RWPE1 (cell line): ENCODE results near the gene GLP2R.

Source experiments
- CTCF ChIA-PET: fragments of 350-600 bp; sonication (Branson Sonifier 250); formaldehyde crosslinking; extraction: SDS; loops from one replicate; lab custom pipeline; 2021; lab: Yijun Ruan, JAX
- POLR2A ChIA-PET: fragments of 400-600 bp; formaldehyde crosslinking; extraction: SDS; loops from one replicate; lab custom pipeline; 2020; ENCODE audit warnings: antibody characterized with exemption; ENCODE audit not compliant: low non-redundant PET; lab: Yijun Ruan, JAX
- DNase-seq: peaks from one replicate; pipeline ENCODE4 v3.0.0; 2012; ENCODE audit warnings: low spot score
- H3K27ac ChIP-seq: fragments of 450-650 bp; 2 replicates; pipeline ENCODE4 v1.5.1; 2017
- TF ChIP-seq, protein P1 (sequence below): fragments of 450-650 bp; conservative IDR thresholded peaks from 2 replicates; pipeline ENCODE4 v1.5.1; 2017; ENCODE audit warnings: low read depth, mild to moderate bottlenecking

The GLP2R gene

DNA sequence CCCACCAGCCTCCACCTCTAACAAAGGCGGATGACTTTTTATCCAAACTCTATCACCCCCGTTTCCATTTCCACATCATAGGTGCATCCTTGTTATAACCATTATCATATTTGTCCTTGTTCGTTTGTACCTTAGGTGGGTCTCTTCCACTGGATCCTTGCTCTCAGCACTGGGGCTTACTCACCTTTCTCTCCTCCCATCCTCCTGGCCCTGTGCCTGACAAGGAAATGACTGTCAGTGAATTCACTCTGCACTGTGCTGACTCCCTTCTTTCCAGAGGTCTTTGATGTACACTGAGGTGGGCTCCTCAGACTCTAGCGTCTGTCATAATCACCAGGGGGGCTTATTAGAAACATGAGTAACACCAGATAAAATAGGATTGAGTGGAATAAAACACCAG lies 7.0 kb upstream of the GLP2R start:
- H3K27ac ChIP-seq: no peak overlapping the region
- ChIA-PET POLR2A (no interaction called here), CTCF (no interaction called here)
- peak; percentile 29 for DNase-seq
- TF ChIP-seq, protein P1, sequence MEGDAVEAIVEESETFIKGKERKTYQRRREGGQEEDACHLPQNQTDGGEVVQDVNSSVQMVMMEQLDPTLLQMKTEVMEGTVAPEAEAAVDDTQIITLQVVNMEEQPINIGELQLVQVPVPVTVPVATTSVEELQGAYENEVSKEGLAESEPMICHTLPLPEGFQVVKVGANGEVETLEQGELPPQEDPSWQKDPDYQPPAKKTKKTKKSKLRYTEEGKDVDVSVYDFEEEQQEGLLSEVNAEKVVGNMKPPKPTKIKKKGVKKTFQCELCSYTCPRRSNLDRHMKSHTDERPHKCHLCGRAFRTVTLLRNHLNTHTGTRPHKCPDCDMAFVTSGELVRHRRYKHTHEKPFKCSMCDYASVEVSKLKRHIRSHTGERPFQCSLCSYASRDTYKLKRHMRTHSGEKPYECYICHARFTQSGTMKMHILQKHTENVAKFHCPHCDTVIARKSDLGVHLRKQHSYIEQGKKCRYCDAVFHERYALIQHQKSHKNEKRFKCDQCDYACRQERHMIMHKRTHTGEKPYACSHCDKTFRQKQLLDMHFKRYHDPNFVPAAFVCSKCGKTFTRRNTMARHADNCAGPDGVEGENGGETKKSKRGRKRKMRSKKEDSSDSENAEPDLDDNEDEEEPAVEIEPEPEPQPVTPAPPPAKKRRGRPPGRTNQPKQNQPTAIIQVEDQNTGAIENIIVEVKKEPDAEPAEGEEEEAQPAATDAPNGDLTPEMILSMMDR: no peak

- POLR2A ChIA-PET: interaction anchor here (0.6 kb wide), 1 partner anchor 1239 kb away, joined by 7 read pairs; no protein-coding TSS in a partner anchor
- CTCF ChIA-PET: interaction anchor here (0.5 to 0.6 kb wide), 2 partner anchors 9 to 17 kb away, joined by 3 read pairs; no protein-coding TSS in a partner anchor
- no peak overlapping the region for H3K27ac ChIP-seq
- TF ChIP-seq, protein P1: no peak
- DNase-seq: no peak
These were observed 5.3 kb upstream of the GLP2R start for GRCh38 chr17:9820448-9820847.

DNA sequence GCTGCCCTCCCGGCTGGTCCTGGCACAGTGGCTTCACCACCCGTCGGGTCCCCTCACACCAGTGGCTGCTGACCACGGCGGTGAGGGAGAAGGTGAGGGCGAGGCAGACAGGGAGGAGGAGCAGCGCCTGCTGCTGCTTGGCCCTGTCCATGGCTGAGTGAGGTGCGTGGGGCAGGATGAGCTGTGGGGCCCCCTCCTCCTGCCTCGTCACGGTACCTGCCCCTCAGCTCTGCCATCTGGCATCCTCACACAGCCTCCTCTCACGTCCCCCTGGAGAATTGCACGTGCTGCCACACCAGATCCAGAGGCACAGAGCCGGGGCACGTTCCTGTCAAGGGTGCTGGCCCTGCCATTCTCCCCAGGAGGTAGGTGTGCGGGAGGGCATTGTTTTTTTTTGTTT lies 3.8 kb upstream of the GLP2R start, which contains the start of gene GSG1L2:
TSS of gene GSG1L2 (minus strand) at position 159 of the 400 bp plus-strand sequence. CDS start at position 151, 8 bp downstream.
- DNase-seq: no peak
- ChIA-PET CTCF (interaction anchor here (0.7 kb wide), 1 partner anchor 34 kb away, joined by 3 read pairs; no protein-coding TSS in a partner anchor), POLR2A (no interaction called here)
- TF ChIP-seq, protein P1: no peak
- no peak within 1 kb of the TSS for H3K27ac ChIP-seq

DNA sequence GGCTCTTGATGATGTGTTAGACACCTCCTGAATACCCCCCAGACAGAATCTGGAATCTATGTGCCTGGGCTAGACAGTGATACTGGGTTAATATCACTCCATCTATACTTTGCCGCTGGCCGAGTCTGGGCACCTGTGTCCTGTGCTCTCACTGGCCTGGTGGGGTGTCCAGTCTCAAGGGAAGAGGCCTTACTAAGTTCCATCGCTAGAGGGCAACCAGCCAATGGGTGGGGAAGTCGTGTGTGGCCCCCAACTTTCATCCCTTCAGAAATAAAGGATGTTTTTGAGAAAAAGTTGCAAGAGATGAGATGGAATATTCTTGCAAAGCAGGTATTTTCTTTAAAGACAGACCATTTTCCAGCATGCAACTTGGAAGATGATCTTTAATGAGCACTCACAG lies 1.6 kb upstream of the GLP2R start:
- peak; percentile 18 for DNase-seq
- ChIA-PET CTCF (interaction anchor here (0.8 kb wide), 1 partner anchor 1350 kb away, joined by 3 read pairs; no protein-coding TSS in a partner anchor), POLR2A (no interaction called here)
- TF ChIP-seq, protein P1: no peak
- H3K27ac ChIP-seq: no peak overlapping the region

- ChIA-PET CTCF (no interaction called here), POLR2A (no interaction called here)
- no peak overlapping the region for H3K27ac ChIP-seq
- DNase-seq: no peak
- TF ChIP-seq, protein P1: no peak
These were observed 856 bp upstream of the GLP2R start for GRCh38 chr17:9824797-9825338.

- ChIA-PET POLR2A (no interaction called here), CTCF (no interaction called here)
- H3K27ac ChIP-seq: no peak overlapping the region
- TF ChIP-seq, protein P1: no peak
- DNase-seq: no peak
These were observed 2.9 kb downstream of the GLP2R start for GRCh38 chr17:9828296-9829295.
